ENCODE data around the gene CAT.

CAT gene

DNA sequence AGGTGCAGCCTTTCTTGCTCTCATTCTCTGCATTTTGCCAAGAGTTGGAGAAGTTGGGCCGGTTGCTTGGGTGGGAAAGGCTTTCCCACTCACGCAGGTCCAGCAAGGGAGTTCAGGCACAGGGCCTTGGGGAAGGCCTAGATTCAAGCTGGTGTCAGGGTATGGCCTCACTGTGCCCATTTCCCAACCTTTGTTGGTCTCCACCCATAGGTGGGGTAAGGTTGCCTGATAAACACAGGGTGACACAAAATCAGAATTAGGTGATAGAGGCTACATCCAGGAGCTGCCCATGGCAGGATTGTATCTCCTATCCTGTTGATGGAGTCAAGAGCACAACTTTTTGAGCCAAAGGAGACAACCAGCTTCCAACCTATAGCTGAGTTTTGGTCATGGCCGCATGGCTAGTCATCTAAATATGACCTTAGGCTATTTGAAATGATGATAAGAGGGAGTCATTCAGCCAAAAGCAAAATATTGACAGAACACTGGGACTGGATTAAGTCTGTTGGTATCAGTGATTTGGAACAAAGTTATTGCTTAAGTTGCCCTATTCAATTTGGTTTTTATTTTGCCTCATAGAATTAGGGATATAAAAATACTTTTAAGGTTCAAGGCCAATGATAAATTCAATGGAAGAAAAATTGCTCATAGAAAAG, 20.9 kb downstream of the CAT start:
- DNase-seq (ENCODE audit: low spot score), result no peak

GRCh38 chr11:34460278-34460677, 21.5 kb downstream of the CAT start:
- DNase-seq (ENCODE audit: low spot score), result no peak

GRCh38 chr11:34461215-34461614, 22.5 kb downstream of the CAT start:
- no peak for DNase-seq (ENCODE audit: low spot score)

GRCh38 chr11:34464591-34465051, 25.9 kb downstream of the CAT start:
- no peak for DNase-seq (ENCODE audit: low spot score)

GRCh38 chr11:34466802-34467488, 28.2 kb downstream of the CAT start:
- DNase-seq (ENCODE audit: low spot score), result no peak

- peak; percentile 33 for DNase-seq (ENCODE audit: low spot score)
Observed at GRCh38 chr11:34468209-34468841, 29.6 kb downstream of the CAT start.

DNA sequence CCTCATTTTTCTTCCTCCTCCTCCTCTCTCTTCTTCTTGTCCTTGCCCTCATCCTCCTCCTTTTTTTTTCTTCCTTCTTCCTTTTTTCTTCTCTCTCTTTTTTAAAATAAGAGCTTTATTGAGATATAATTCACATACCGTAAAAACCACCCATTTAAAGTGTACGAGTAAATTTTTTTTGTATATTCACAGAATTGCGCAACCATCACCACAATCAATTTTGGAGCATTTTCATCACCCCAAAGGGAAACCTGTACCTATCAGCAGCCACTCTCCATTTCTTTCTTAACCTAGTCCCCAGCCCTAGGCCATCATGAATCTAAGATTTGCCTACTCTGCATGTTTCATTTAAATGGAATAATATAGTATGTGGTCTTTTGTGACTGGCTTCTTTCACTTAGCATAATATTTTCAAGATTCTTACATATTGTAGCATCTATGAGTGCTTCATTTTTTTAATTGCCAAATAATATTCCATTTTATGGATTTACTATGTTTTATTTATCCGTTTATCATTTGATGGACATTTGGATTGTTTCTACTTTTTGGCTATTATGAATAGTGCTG, 35.0 kb downstream of the CAT start:
- no peak for DNase-seq (ENCODE audit: low spot score)

GRCh38 chr11:34475656-34476055, 36.9 kb downstream of the CAT start:
- no peak for DNase-seq (ENCODE audit: low spot score)

- DNase-seq (ENCODE audit: low spot score), result no peak
Observed at GRCh38 chr11:34476849-34477248, 38.1 kb downstream of the CAT start.

DNA sequence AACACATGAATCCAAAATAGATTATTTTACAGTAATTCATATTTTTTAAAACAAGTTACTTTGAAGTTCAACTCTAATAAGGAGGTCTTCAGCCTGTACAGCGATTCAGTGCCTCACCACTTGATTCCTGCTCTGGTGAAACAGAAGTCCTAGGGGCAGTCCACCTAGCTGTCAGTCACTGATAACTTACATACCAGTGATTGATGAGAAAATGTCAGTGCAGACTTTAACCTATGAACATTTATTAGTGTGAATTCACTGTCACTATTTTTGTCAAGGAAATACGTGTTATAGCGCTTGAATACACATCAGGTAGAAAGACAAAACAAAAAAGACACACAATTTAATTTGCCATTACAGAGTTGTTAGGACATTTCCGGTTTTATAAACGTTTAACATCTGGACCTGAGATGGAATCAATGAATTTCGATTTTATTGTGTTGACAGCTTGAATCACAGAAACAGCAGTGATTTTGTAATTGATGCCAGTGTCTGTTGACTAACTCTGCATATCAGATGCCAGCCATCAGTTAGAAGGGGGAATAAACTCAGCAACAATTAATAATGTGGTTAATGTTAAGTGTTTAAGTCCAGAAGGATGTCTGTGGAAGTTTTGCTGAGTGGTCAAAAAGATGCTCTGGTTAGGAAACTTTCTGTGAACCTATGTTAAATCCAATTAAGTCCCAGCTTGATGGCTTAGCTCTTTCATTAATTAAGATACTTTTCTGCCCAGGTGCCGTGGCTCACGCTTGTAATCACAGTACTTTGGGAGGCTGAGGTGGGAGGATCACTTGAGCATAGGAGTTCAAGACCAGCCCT, 40.3 kb downstream of the CAT start:
- DNase-seq (ENCODE audit: low spot score), result no peak

DNA sequence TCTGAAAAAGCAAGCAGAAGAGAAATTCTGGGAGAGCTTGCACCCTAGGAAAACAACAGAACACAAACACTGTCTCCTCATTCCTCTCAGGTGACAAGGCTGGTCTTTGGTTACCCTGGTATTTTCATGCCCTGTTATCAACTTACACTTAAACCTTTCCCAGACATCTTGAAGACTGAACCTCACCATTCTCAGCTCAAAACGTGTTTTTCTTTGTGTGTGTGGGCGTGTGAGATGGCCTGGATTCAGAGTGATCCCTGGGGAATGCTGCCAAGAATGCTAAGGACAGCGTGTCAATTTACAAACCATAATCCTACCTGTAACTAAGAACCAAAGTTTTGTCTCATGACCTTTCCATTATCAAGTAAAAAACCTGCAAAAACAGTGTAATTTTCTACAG, 41.6 kb downstream of the CAT start:
- DNase-seq (ENCODE audit: low spot score), result no peak

DNA sequence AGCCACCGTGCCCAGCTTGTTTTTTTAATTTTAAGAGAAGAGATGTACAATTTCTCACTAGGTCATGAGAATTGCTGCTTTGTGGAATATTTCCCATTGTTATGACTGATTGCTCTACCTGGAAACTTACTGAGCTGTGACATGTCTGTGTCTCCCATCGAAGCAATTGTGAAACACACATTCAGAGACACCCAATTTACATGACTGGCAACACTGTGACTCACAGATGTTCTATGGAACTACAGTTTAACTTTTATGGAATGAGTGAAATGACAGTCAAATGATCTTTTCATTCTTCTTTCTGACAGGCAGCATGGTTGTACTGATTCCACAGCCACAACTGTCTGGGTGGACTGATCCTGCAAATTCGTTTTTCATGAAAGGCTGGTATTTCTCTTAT, 42.6 kb downstream of the CAT start:
- no peak for DNase-seq (ENCODE audit: low spot score)

DNA sequence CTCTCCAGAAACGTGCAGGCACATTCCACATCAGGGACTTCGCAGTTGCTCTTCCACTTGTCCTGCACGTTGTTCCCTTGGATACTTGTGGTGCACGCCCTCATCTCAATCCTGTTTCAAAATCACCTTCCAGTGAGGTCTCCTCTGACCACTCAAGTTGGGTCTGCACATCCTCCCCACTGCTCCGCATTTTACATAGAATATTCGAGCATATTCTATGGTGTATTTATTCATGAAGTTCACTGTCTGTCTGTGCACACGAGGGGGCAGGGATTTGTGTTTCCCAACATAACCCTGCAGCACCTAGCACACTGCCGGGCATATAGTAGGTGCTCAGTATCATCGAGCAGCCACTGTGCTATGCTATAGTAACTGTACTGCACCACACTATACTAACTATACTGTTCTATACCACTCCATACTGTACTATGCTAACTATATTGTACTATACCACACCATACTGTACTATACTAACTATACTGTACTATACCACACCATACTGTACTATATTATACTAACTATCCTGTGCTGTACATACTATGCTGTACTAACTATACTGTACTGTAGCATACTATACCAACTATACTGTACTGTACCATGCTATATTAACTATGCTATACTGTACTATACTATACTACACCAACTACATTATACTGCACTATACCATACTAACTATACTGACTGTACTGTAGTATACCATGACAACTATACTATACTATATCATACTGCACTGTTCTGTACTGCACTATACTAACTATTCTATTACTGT, 44.6 kb downstream of the CAT start:
- no peak for DNase-seq (ENCODE audit: low spot score)

DNA sequence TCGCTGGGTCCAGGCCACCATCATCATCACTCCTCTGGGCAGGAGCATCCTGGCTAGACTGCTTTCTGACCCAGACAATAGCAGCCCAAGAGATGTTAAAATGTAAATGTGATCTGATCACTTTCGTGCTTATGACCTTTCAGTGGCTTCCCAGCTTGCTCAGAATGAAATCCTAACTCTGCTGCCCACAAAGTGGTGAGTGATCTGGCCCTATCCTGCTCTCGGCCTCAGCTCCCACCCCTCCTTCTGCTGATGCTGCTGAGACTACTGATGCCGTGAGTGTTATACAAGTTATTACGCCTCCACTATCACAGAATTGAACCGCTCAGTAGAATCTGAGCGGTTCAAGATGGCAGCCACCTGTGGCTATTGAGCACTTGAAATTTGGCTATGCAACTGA, 48.7 kb downstream of the CAT start:
- DNase-seq (ENCODE audit: low spot score), result no peak

DNA sequence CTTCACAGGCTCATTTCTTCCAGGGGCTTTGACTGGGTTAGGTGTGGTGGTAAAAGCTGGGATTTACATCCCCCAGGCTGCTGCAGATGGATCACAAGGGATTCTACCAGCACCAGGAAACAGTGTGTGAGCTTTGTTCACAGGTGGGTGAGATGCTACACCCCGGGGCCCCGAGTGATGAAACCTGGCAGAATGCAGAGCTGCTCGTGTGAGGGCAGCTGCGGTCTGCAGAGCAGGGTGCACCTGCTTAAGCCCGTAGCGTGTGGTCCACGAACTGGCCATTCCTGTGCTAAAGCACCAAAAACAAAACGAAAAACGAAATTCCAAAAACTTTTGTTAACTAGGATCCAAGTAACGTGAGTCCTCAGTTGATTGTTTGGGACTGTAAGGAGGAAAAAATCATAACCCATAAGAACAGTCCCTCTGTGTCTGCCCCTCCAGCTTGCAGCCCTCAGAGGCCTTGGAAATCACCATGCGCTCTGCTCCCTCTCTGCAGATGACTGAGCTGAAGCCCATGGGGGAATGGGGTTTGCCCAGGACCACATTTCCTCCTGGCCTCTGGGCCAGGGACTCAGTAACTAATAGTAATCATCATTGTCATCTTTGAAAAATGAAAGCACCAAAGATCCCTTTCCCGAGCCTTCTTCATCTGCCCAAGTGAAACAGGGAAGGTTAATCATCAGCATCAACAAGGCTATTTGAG, 50.3 kb downstream of the CAT start:
- DNase-seq (ENCODE audit: low spot score), result no peak

- DNase-seq (ENCODE audit: low spot score), result no peak
Observed at GRCh38 chr11:34490304-34490703, 51.6 kb downstream of the CAT start.

DNA sequence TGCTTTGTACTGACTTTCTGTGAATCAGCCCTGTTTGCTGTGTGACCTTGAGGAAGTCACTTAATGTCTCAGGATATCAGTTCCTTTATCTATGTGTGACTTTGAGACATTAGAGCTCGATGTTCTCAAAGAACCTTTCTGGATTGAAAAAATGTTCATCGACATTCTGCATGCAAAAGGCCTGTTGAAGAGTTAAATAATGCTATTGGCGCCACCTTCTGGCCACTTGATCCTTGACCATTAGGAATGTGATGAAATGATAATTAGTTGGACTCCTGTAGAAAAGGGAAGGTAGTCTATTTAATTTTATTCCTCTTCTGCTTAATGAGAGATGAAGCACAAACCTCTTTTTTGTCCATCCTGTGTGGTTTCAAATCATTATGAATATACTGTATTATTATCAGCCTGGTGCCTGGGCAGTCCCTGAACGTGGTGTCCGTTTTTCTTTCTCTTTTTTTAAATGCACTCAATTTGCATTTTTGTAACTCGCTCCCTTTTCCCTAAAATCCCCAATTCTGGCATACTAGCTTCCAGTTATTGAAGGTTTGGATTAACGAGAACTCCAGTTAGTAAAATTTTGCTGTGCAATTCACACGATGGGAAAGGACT, 54.2 kb downstream of the CAT start:
- DNase-seq (ENCODE audit: low spot score), result peak; percentile 75

- no peak for DNase-seq (ENCODE audit: low spot score)
Observed at GRCh38 chr11:34493468-34493867, 54.7 kb downstream of the CAT start.

DNA sequence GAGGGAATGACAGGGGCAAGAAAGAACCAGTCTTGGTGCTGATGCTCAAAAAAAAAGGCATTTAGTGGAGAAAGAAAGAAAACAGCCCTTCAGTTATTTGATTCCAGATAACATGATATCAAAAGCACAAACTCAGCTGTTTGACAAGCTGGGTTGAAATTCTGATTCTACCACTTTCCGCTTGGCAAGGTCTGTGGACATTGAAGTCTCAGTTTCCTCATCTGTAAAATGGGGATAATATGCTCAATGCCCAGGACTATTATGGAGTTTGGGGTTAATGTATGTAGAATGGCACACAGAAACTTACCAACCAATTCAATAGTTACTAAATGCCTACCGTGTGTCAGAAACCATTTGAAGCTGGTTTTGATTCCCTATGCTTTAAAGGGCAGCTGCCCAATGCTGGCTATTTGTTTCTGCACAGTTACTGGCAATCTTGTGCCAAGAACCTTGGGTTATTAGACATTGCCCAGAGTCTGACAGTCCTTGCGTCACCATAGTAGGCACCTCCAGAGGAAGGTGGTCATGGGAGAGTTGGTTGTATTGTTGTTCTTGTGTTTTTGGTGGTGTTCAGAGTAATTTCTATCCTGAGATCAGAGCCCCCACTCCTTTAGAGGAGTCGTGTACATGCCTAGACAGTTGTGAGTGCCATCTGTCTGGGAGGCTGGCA, 55.3 kb downstream of the CAT start:
- DNase-seq (ENCODE audit: low spot score), result no peak

- DNase-seq (ENCODE audit: low spot score), result no peak
Observed at GRCh38 chr11:34495239-34495723, 56.5 kb downstream of the CAT start.

All from AG20443 (cell line).